Lower lobe of right lung (tissue), 2 donors: ENCODE results near the gene DMD. TPM values are rescaled to one million over a fixed set of nuclear protein-coding genes. Genes with fewer than 3 reads are reported as not detected.

Experiments used
- ATAC-seq, 2 donors: fragments of 200-7000 bp; cut with Tn5 transposase; one replicate each; pipeline ENCODE4 v1.9.1; 2020 to 2022; ENCODE audit warnings: mild to moderate bottlenecking in 2 of 2, moderate library complexity in 2 of 2
- DNase-seq: peaks from one replicate; pipeline ENCODE4 v3.0.0-alpha.2; 2020
- H3K27ac ChIP-seq: fragments of 200-600 bp; one replicate; pipeline ENCODE4 v1.8.0; 2022
- H3K27me3 ChIP-seq: fragments of 200-600 bp; one replicate; pipeline ENCODE4 v1.8.0; 2022; ENCODE audit warnings: low read depth
- H3K36me3 ChIP-seq: fragments of 200-600 bp; one replicate; pipeline ENCODE4 v1.8.0; 2022; ENCODE audit warnings: mild to moderate bottlenecking
- H3K4me1 ChIP-seq: fragments of 200-600 bp; one replicate; pipeline ENCODE4 v1.8.0; 2022
- H3K4me3 ChIP-seq: fragments of 200-600 bp; one replicate; pipeline ENCODE4 v1.8.0; 2022; ENCODE audit warnings: mild to moderate bottlenecking
- H3K9me3 ChIP-seq: fragments of 200-600 bp; one replicate; pipeline ENCODE4 v1.8.0; 2022
- intact Hi-C: fragments of 100-400 bp; cut with DNase I; formaldehyde crosslinking; loops from one replicate; pipeline ENCODE4 v1.11.0; 2022
- total RNA-seq: library from RNA; stranded (reverse); fragmentation: NEBNext Ultra II Directional; extraction: Animal tissue kit (Norgen Biotek cat#: 25700); gene quantifications from one replicate; pipeline ENCODE4 v1.2.1, GENCODE V29; 2021
- TF ChIP-seq, protein P1 (sequence below): fragments of 200-600 bp; IDR thresholded peaks from one replicate; pipeline ENCODE4 v1.8.0; 2022; ENCODE audit warnings: antibody characterized with exemption, mild to moderate bottlenecking
- donor health status: DM: no; HTN: yes; CAD: no; lungs with severe emphysema.

DMD gene
- total RNA-seq, 1 donor from 2014 or later = 29.4 TPM

DNA sequence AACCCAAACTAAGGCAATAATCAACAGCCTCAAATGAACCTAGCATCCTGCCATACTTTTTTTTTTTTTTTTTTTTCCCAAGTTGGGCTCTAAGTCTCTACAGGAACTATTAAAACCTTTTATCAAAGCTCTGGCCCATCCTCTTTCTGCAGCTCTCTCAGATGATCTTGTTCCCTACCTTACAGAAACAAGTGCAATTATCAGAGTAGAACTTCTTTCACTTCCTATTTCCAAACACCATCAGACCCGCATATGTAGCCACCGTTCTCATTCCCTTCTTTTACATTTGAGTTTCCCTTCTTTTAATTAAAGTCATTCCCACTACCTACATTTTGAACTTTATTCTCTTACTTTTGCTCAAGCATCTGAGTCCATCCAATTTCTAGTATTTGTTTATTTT is 690.6 kb downstream of the DMD start:
- H3K9me3 ChIP-seq = no peaks in the 10 kb centered on the region
- intact Hi-C loops = no loop called here
- no peak overlapping the region for H3K27ac ChIP-seq
- no peaks in the 10 kb centered on the region for H3K36me3 ChIP-seq
- no peak overlapping the region for H3K4me3 ChIP-seq
- H3K27me3 ChIP-seq = no peaks in the 10 kb centered on the region
- DNase-seq (no peak), ATAC-seq (no peak)
- TF ChIP-seq, protein P1, sequence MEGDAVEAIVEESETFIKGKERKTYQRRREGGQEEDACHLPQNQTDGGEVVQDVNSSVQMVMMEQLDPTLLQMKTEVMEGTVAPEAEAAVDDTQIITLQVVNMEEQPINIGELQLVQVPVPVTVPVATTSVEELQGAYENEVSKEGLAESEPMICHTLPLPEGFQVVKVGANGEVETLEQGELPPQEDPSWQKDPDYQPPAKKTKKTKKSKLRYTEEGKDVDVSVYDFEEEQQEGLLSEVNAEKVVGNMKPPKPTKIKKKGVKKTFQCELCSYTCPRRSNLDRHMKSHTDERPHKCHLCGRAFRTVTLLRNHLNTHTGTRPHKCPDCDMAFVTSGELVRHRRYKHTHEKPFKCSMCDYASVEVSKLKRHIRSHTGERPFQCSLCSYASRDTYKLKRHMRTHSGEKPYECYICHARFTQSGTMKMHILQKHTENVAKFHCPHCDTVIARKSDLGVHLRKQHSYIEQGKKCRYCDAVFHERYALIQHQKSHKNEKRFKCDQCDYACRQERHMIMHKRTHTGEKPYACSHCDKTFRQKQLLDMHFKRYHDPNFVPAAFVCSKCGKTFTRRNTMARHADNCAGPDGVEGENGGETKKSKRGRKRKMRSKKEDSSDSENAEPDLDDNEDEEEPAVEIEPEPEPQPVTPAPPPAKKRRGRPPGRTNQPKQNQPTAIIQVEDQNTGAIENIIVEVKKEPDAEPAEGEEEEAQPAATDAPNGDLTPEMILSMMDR = no peak
- H3K4me1 ChIP-seq = no peaks in the 10 kb centered on the region

DNA sequence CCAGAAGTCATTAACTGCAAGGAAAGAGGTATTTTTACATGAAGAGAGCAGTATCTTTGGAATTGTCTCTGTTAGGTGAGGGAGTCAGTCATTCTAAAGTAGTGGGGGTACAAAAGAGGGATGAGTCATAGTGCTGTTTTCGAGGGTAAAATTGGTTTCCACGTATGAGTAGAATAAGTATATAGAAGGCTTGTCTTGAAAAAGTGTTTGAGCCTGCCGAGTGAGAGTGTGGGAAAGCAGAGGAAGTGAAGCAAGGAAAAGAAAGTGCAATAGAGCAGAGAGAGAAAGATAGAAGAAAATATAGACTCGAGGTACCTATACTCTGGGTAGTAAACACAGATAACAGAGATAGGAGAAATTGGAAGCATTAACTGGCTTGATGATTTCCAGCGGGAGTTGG is 696.4 kb downstream of the DMD start:
- H3K4me1 ChIP-seq = no peaks in the 10 kb centered on the region
- H3K36me3 ChIP-seq = no peaks in the 10 kb centered on the region
- no peak overlapping the region for H3K4me3 ChIP-seq
- ATAC-seq (no peak), DNase-seq (no peak)
- H3K9me3 ChIP-seq = no peaks in the 10 kb centered on the region
- intact Hi-C loops = no loop called here
- TF ChIP-seq, protein P1 = no peak
- H3K27me3 ChIP-seq = no peaks in the 10 kb centered on the region
- H3K27ac ChIP-seq = no peak overlapping the region

DNA sequence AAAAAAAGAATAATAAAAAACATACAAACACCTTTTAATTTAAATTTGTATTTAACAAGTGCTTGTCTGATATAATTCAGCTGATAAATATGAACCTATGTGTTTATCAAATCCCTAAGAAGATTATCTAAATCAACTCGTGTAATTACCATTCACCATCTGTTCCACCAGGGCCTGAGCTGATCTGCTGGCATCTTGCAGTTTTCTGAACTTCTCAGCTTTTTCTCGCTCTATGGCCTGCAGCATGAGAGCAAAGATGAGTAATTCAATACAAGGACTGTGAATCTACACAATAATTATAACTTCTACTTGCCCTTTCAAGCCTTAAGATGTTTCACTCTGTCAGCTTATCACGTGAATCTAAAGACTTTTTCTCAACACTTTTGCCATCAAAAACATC is 709.7 kb downstream of the DMD start:
- Histone ChIP-seq H3K4me1 (no peaks in the 10 kb centered on the region), H3K36me3 (no peaks in the 10 kb centered on the region), H3K4me3 (no peak overlapping the region), H3K27ac (no peak overlapping the region), H3K9me3 (no peaks in the 10 kb centered on the region), H3K27me3 (no peaks in the 10 kb centered on the region)
- no peak for ATAC-seq
- intact Hi-C loops = no loop called here
- no peak for DNase-seq
- TF ChIP-seq, protein P1 = no peak

DNA sequence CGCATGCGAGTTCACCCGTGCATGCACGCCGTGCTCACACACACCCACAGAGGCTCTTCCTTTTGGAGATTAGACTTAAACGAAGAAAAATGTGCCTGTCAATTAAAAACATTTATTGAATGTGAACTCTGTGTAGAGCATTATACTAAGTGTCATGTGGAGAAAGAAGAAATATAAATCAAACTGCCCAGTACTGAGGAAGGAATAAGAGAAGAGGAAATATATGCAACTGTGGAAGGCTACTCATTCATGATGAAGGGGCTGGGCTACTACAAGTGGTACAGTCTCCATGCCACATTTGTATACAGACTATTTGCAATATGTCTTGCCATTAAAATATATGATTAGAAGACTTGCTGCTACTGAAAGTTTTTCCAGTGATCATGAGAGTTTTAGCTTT is 714.7 kb downstream of the DMD start:
- Histone ChIP-seq H3K36me3 (no peaks in the 10 kb centered on the region), H3K9me3 (no peaks in the 10 kb centered on the region), H3K27me3 (no peaks in the 10 kb centered on the region), H3K27ac (no peak overlapping the region), H3K4me3 (no peak overlapping the region), H3K4me1 (no peaks in the 10 kb centered on the region)
- ATAC-seq = no peak
- intact Hi-C loops = no loop called here
- TF ChIP-seq, protein P1 = no peak
- no peak for DNase-seq

DNA sequence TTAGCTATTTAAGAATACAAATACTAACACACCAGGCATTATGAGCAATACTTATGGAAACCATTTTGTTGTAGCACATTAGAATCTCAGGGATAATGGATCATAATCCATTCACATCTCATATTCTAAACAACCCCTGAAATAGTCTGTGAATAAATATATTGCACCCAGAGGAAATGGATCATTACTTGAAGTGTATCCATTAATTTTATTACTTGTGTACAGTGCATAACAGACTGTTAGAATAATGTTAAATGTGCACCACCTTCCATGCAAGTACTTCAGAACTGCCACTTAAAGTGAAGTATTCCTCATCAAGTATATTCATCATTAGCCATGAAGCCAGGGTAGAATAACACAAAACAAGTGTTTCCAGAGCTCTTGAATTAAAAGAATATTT is 715.5 kb downstream of the DMD start:
- no peak overlapping the region for H3K4me3 ChIP-seq
- TF ChIP-seq, protein P1 = no peak
- DNase-seq = no peak
- H3K27ac ChIP-seq = no peak overlapping the region
- H3K27me3 ChIP-seq = no peaks in the 10 kb centered on the region
- no peaks in the 10 kb centered on the region for H3K4me1 ChIP-seq
- H3K9me3 ChIP-seq = no peaks in the 10 kb centered on the region
- ATAC-seq = no peak
- intact Hi-C loops = no loop called here
- no peaks in the 10 kb centered on the region for H3K36me3 ChIP-seq

DNA sequence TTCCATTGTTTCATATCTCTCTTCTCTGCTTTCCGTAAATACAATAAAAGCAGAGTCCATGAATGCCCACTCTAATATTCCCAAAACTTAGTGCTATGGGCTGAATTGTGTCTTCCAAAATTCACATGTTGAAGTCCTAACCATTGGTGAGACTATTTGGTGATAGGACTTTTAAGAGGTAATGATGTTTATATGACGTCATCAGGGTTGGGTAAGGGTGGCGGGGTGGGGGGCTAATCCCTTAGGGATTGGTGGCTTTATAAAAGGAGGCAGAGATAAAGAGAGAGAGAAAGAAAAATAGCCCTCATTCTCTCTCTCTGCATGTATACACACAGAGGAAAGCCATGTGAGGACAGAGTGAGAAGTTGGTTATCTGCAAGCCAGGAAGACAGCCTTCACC is 722.2 kb downstream of the DMD start:
- no peaks in the 10 kb centered on the region for H3K27me3 ChIP-seq
- DNase-seq = no peak
- no peak for ATAC-seq
- H3K36me3 ChIP-seq = no peaks in the 10 kb centered on the region
- no peak overlapping the region for H3K4me3 ChIP-seq
- no peaks in the 10 kb centered on the region for H3K4me1 ChIP-seq
- TF ChIP-seq, protein P1 = no peak
- intact Hi-C loops = no loop called here
- H3K27ac ChIP-seq = no peak overlapping the region
- no peaks in the 10 kb centered on the region for H3K9me3 ChIP-seq
